NB4 (cell line): ENCODE results near the gene ANKS1B.

Source experiments
- DNase-seq: peaks from one replicate; pipeline ENCODE4 v3.0.0; 2010; ENCODE audit warnings: low read depth
- H3K4me3 ChIP-seq: one replicate; pipeline ENCODE4 v1.5.1; 2011; ENCODE audit warnings: mild to moderate bottlenecking, low read depth, low read length, moderate library complexity
- MAX ChIP-seq: IDR thresholded peaks from 2 replicates; pipeline ENCODE4 v1.6.1; 2011; ENCODE audit warnings: low read depth, low read length
- MYC ChIP-seq: IDR thresholded peaks from 2 replicates; pipeline ENCODE4 v1.6.1; 2011; ENCODE audit warnings: low read depth, low read length
- POLR2A ChIP-seq: IDR thresholded peaks from 2 replicates; pipeline ENCODE4 v1.6.1; 2011; ENCODE audit warnings: mild to moderate bottlenecking; ENCODE audit not compliant: insufficient read length; ENCODE audit errors: extremely low read depth
- TF ChIP-seq, protein P1 (sequence below): IDR thresholded peaks from one replicate; pipeline ENCODE4 v1.5.1; 2012; ENCODE audit warnings: low read depth, low read length

ANKS1B gene

GRCh38 chr12:99281277-99281676, 703.5 kb downstream of the ANKS1B start:
- H3K4me3 ChIP-seq: no peak overlapping the region
- TF ChIP-seq MAX: no peak
- no peak for TF ChIP-seq MYC
- no peak for TF ChIP-seq POLR2A
- TF ChIP-seq, protein P1, sequence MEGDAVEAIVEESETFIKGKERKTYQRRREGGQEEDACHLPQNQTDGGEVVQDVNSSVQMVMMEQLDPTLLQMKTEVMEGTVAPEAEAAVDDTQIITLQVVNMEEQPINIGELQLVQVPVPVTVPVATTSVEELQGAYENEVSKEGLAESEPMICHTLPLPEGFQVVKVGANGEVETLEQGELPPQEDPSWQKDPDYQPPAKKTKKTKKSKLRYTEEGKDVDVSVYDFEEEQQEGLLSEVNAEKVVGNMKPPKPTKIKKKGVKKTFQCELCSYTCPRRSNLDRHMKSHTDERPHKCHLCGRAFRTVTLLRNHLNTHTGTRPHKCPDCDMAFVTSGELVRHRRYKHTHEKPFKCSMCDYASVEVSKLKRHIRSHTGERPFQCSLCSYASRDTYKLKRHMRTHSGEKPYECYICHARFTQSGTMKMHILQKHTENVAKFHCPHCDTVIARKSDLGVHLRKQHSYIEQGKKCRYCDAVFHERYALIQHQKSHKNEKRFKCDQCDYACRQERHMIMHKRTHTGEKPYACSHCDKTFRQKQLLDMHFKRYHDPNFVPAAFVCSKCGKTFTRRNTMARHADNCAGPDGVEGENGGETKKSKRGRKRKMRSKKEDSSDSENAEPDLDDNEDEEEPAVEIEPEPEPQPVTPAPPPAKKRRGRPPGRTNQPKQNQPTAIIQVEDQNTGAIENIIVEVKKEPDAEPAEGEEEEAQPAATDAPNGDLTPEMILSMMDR: no peak
- no peak for DNase-seq

DNA sequence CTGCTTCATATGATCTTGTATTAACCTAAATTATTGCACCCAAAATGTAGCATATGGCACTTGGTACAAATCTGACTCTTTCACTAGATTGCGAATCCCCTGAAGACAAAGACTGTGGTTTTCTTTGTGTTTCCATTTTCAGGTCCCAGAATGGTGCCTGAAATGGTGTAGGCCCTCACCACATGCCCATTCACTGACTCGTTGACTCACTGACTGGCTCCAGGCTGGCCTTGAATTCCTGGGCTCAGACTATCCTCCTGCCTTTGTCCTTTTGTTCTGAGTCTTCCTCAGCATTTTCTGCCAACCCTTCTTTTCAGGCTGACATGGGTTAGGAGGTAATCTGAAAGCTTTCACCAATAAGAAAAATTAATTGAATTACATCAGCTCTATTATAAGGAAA, 705.8 kb downstream of the ANKS1B start:
- no peak overlapping the region for H3K4me3 ChIP-seq
- TF ChIP-seq POLR2A (no peak), MAX (no peak), MYC (no peak)
- TF ChIP-seq, protein P1: no peak
- no peak for DNase-seq

- no peak for TF ChIP-seq MAX
- H3K4me3 ChIP-seq: no peak overlapping the region
- no peak for DNase-seq
Measured at GRCh38 chr12:99277591-99278379, 707.0 kb downstream of the ANKS1B start.

- DNase-seq: no peak
- TF ChIP-seq MYC (no peak), POLR2A (no peak), MAX (no peak)
- TF ChIP-seq, protein P1: no peak
- H3K4me3 ChIP-seq: no peak overlapping the region
Measured at GRCh38 chr12:99271071-99271470, 713.7 kb downstream of the ANKS1B start.

- no peak overlapping the region for H3K4me3 ChIP-seq
- TF ChIP-seq, protein P1: no peak
- TF ChIP-seq POLR2A (no peak), MYC (no peak), MAX (no peak)
- no peak for DNase-seq
Measured at GRCh38 chr12:99267038-99267437, 717.7 kb downstream of the ANKS1B start.

DNA sequence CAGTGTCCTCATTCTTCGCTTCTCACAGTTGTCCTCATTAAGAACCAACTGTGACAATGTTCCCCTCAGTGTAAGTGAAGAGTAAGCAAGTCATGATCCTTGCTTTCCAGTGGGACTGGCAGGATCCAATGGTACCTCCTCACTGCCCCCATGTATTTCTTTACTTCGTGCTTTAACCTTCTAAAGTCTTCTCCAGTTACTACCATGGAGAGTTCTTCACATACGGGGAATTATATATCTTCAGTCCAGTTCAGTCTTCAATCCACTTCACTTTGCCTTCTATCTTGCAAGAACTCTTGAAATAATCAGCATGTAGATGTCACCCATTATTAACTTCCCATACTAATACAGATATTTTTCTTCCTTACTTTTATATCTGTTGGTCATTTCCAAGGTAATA, 719.1 kb downstream of the ANKS1B start:
- no peak overlapping the region for H3K4me3 ChIP-seq
- DNase-seq: no peak
- TF ChIP-seq MAX (no peak), MYC (no peak), POLR2A (no peak)
- TF ChIP-seq, protein P1: no peak
